ENCODE results near the gene SLC7A1. TPM values are rescaled to one million over a fixed set of nuclear protein-coding genes. Genes with fewer than 3 reads are reported as not detected.

The SLC7A1 gene
- total RNA-seq, 4 donors from 2014 or later: 7.3 to 17.9 (median 10.5) TPM

DNA sequence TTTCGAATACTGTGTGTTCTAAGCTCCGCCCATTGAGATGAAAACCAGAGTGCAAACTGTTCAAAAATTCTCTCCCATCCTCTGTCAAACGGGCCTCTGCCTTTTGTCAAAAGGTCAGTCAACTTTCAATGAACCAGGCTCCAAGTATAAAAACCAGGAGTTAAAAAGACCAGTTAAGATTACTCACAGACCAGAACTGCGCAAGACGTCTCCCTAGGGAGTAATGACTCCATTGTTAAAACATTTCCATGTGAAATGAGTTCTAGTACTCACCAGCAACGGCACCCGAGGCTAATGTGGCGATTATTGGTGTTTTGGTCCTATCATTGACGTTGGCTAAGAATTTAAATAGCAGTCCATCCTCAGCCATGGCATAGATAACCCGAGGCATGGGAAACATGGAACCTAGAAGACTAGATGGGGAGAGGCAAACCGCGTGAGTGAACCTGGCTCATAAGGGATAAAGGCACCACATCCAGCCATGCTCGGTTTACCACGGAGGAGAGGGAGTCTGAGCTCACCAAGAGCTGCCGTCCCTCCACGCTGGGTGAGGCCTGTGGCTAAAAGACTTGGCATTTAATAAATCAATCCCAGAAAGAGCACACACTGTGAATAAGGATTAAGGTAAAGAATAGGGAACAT, 73.3 kb downstream of the SLC7A1 start:
- TF ChIP-seq, protein P1, sequence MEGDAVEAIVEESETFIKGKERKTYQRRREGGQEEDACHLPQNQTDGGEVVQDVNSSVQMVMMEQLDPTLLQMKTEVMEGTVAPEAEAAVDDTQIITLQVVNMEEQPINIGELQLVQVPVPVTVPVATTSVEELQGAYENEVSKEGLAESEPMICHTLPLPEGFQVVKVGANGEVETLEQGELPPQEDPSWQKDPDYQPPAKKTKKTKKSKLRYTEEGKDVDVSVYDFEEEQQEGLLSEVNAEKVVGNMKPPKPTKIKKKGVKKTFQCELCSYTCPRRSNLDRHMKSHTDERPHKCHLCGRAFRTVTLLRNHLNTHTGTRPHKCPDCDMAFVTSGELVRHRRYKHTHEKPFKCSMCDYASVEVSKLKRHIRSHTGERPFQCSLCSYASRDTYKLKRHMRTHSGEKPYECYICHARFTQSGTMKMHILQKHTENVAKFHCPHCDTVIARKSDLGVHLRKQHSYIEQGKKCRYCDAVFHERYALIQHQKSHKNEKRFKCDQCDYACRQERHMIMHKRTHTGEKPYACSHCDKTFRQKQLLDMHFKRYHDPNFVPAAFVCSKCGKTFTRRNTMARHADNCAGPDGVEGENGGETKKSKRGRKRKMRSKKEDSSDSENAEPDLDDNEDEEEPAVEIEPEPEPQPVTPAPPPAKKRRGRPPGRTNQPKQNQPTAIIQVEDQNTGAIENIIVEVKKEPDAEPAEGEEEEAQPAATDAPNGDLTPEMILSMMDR (IDR thresholded peaks at IDR 0.05; ENCODE audit: low read depth): no peak

DNA sequence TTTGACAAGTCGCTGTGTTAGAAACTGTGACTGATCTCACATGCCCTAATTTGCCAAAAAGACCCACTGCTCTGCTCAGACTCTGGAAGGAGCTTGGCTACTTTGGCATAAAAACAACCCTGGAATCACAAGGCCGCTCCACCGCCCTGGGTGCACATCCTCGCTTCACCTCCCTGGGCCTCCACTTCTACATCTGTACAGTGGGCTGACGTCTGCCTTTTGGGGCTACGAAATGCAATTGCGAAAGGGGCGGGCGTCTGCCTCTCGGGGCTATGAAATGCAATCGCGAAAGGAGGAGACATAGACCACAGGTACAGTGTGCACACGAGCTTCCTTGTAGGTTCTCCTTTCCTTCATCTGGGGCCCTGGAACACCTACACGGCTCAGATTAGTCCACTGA, 74.2 kb downstream of the SLC7A1 start:
- TF ChIP-seq, protein P1 (IDR thresholded peaks at IDR 0.05; ENCODE audit: low read depth): no peak

DNA sequence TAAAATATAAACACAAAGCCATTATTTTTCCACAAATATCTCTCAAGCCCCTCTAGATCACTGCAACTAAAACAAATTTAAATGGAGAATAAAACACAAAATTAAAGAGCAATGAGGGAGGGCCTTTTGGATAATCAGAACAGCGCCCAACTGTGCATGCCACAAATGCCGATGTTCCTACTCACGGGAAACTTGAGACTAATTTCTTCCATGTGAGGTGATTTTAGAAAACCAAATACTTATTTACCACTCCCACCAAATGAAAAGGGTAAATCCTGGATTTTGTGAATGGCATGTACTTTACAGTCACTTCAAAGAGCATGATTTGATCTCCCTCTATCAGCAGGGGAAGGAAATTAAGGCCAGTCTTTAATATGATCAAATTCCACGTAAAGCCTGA, 74.8 kb downstream of the SLC7A1 start:
- TF ChIP-seq, protein P1 (IDR thresholded peaks at IDR 0.05; ENCODE audit: low read depth): no peak

DNA sequence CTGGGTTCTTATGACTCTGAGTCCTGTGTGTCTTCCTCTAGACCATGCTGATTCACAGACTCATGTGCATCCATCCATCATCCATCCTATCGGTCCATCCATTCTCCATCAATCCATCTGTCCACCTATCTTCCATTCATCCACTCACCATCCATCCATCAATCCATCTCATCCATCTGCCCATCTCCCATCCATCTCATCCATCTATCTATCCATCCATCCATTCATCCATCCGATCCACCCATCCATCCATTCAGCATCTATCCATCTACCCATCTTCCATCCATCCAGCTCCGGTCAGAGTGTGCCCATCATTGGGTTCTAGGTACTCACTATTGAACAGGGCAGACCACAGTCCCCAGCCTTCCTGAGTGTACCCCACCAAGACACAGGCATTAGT, 75.6 kb downstream of the SLC7A1 start:
- TF ChIP-seq, protein P1 (IDR thresholded peaks at IDR 0.05; ENCODE audit: low read depth): no peak

DNA sequence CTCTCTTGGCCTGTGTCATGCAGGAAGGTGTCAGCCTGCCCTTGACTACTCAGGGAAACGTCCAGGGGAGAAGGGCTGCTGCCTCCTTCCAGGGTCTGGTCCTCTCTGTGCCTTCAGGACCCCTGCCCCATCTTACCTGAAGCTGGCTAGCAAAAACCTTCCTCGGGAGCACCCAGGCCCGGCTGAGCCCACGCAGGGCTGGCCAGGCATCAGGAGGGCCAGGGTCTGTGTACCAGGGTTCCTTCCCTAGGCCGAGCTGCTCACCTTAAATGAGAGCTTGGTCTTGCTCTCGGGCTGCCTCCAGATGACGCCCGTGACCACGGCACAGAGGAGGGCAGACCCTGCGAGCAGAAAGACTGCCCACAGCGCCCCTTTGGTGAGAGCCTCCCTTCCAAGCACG, 78.6 kb downstream of the SLC7A1 start:
- TF ChIP-seq, protein P1 (IDR thresholded peaks at IDR 0.05; ENCODE audit: low read depth): no peak

DNA sequence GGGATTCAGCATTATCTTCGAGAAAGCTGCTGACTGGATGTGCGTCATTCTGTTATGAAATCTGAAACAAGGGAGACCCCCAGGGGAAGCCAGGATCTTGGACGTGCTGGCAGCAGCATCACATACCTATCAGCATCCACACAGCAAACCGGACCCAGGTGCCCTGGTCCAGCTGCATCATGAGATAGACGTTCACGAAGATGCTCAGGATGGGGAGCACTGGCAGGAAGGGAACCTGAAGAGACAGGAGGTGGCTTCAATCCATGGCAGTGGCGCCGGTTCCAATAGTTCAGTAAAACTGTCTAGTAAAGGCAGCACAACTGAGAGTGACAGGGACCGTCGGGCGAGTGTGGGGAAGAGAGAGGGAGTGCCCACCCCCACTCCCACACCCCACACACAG, 79.5 kb downstream of the SLC7A1 start:
- TF ChIP-seq, protein P1 (IDR thresholded peaks at IDR 0.05; ENCODE audit: low read depth): no peak

DNA sequence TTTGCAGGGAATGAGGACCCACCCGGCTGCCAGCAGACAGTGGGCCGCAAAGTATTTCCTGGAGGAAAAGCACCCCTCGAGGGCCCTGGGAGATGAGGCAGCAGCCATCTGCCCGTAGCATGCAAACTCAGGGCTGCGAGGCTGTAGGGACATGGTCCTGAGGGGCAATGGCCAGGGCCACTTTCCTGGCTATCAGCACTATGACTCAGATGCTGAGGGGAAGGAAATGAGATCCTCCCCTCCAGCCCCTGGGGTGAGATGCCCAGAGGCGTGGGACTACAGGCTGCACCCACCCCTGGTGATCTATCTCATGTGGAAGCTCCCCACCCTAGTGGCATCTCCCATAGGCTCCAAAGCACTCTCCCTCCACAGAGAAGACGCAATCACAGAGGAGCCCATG, 80.1 kb downstream of the SLC7A1 start:
- TF ChIP-seq, protein P1 (IDR thresholded peaks at IDR 0.05; ENCODE audit: low read depth): no peak

All from subcutaneous adipose tissue (tissue), 4 donors.